ENCODE data around the gene ZNF521. TPM values are rescaled to one million over a fixed set of nuclear protein-coding genes. Genes with fewer than 3 reads are reported as not detected.

The ZNF521 gene
- total and polyA plus RNA-seq, 2 experiments from 2014 or later: 3.1 to 9.2 TPM

GRCh38 chr18:25247725-25248124, 104.2 kb downstream of the ZNF521 start (continued):
- no peak for TF ChIP-seq REST (IDR thresholded peaks at IDR 0.05; ENCODE audit: unreplicated experiment)

DNA sequence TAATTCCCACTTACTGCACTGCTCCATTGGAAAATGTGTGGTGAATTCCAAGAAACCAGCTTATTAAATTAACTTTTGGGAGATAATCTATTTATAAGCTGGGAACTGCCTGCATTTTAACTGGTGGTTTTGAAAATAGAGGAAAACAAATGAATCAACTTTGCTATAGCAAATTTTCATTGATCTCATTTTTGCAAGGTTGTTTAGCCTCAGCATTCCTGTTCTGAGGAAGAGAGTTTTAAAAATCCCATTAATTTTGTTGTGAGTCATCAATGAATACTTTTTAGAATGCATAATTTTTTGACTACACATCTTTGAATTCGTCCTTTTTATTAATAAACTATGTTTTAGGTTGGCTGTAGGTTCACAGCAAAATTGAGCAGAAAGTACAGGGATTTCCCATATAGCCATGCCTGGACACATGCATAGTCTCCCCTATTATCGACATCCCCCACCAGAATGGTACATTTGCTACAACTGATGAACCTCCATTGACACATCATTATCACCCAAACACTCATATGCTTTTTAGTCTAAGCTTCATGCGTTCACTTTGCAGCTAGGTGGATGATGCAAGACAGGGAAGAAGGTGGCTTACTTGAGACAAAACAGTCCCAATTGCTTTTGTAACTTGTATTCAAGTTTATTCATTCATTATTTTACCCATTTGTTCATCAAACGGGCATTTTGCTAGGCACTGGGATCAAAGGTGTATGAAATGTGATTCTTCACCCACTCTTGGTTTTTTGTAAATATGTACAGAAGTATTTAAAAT, 106.9 kb downstream of the ZNF521 start:
- Histone ChIP-seq H3K9me2 (ENCODE audit: insufficient read depth) (no peaks in the 10 kb centered on the region), H3K27me3 (ENCODE audit: insufficient read depth) (no peaks in the 10 kb centered on the region), H3F3A (replicated peaks; ENCODE audit: low read depth) (no peaks in the 10 kb centered on the region), H3K36me3 (ENCODE audit: insufficient read depth) (no peaks in the 10 kb centered on the region), H3K79me2 (replicated peaks; ENCODE audit: insufficient read depth) (no peaks in the 10 kb centered on the region), H4K20me1 (replicated peaks; ENCODE audit: insufficient read depth) (no peaks in the 10 kb centered on the region), H3K4me1 (ENCODE audit: insufficient read depth) (no peaks in the 10 kb centered on the region), H2AFZ (no peak overlapping the region), H3K27ac (ENCODE audit: low read depth) (no peak overlapping the region), H3K4me3 (no peak overlapping the region), H3K4me2 (no peak overlapping the region)
- H3K9me3 Mint-ChIP-seq: no peaks in the 10 kb centered on the region
- H3K27ac Mint-ChIP-seq: no peak overlapping the region
- no peak overlapping the region for H3K4me3 Mint-ChIP-seq
- no peaks in the 10 kb centered on the region for H3K27me3 Mint-ChIP-seq (ENCODE audit: insufficient read depth, low read depth, poor library complexity)
- ATAC-seq (no peak), DNase-seq (ENCODE audit: low spot score) (no peak)
- peaks cover 9% of the 10 kb centered on the region for H3K4me1 Mint-ChIP-seq
- TF ChIP-seq REST (IDR thresholded peaks at IDR 0.05; ENCODE audit: unreplicated experiment) (no peak), ZNF331 (CRISPR knock-in tag; IDR thresholded peaks at IDR 0.05; ENCODE audit: low read depth) (no peak), ZNF114 (CRISPR knock-in tag; IDR thresholded peaks at IDR 0.05) (no peak), POLR2AphosphoS5 (IDR thresholded peaks at IDR 0.05; ENCODE audit: low read depth) (no peak), STAT1 (IDR thresholded peaks at IDR 0.05; ENCODE audit: unreplicated experiment) (no peak), EZH2phosphoT487 (IDR thresholded peaks at IDR 0.05; ENCODE audit: unreplicated experiment) (no peak), CTCF (conservative IDR thresholded peaks at IDR 0.05; ENCODE audit: low read depth in 2 of 2) (no peak), EZH2 (IDR thresholded peaks at IDR 0.05; ENCODE audit: low read depth, unreplicated experiment) (no peak)
- H3K36me3 Mint-ChIP-seq (ENCODE audit: low read depth): no peaks in the 10 kb centered on the region

All from GM23338 (cell line).